GM12878 (cell line): ENCODE results near the gene TTLL4. TPM values are rescaled to one million over a fixed set of nuclear protein-coding genes. Genes with fewer than 3 reads are reported as not detected.

Experiments
- ATAC-seq: fragments of 200-7000 bp; cut with Tn5 transposase; 3 replicates; pipeline ENCODE4 v1.9.1; 2020; ENCODE audit warnings: mild to moderate bottlenecking, moderate library complexity
- BruUV-seq: library from RNA; stranded (reverse); fragments of 400-500 nt; replicated peaks from 2 replicates; lab custom pipeline; 2021; lab: Mats Ljungman, UMichigan
- CTCF ChIA-PET: fragments of 300-600 bp; sonication (Branson Sonifier 250); formaldehyde crosslinking; extraction: SDS; loops from one replicate; lab custom pipeline; 2021; ENCODE audit warnings: inconsistent platforms; lab: Yijun Ruan, JAX
- POLR2A ChIA-PET: fragments of 350-600 bp; formaldehyde crosslinking; extraction: SDS; loops from one replicate; lab custom pipeline; 2021; ENCODE audit warnings: inconsistent platforms; lab: Charles Lee
- RAD21 ChIA-PET: fragments of 300-600 bp; sonication (Branson Sonifier 250); formaldehyde crosslinking; loops from one replicate; lab custom pipeline; 2023; ENCODE audit warnings: antibody characterized with exemption; ENCODE audit not compliant: unreplicated experiment; lab: Charles Lee
- SMC1A ChIA-PET: fragments of 300-600 bp; sonication (Branson Sonifier 250); formaldehyde crosslinking; loops from one replicate; lab custom pipeline; 2023; ENCODE audit not compliant: unreplicated experiment, uncharacterized antibody; lab: Charles Lee
- DNase-seq: peaks from one replicate; pipeline ENCODE4 v3.0.0-alpha.2; 2011; ENCODE audit warnings: low read depth, low spot score
- FAIRE-seq: peaks from 3 replicates; lab custom pipeline; 2011; peaks lifted over from hg19 to GRCh38; lab: Jason Lieb, UNC
- H2AFZ ChIP-seq: 2 replicates; pipeline ENCODE4 v1.6.0; 2011; ENCODE audit warnings: low read depth, low read length, control low read depth; ENCODE audit not compliant: control insufficient read depth
- H3K27ac ChIP-seq: 2 replicates; pipeline ENCODE4 v1.5.1; 2011; ENCODE audit warnings: control low read depth; ENCODE audit not compliant: control insufficient read depth, insufficient read depth
- H3K27me3 ChIP-seq, 2 experiments: replicated peaks in 1 of 2; 2 replicates each; pipeline versions ENCODE4 v1.6.0 to v1.6.1; 2011; ENCODE audit warnings: low read length in 1 of 2; ENCODE audit not compliant: control insufficient read depth in 2 of 2, insufficient read depth in 2 of 2
- H3K36me3 ChIP-seq, 2 experiments: 2 replicates each; pipeline ENCODE4 v1.5.1; 2011; ENCODE audit warnings: low read length in 1 of 2; ENCODE audit not compliant: control insufficient read depth in 2 of 2, insufficient read depth in 2 of 2
- H3K4me1 ChIP-seq: 2 replicates; pipeline ENCODE4 v1.6.1; 2011; ENCODE audit warnings: mild to moderate bottlenecking, low read length, moderate library complexity, mixed read lengths; ENCODE audit not compliant: control insufficient read depth, insufficient read depth
- H3K4me2 ChIP-seq: 2 replicates; pipeline ENCODE4 v1.6.0; 2011; ENCODE audit warnings: control low read depth; ENCODE audit not compliant: control insufficient read depth, insufficient read depth
- H3K4me3 ChIP-seq: fragments of 200-600 bp; sonication (generic); 2 replicates; pipeline ENCODE4 v1.5.1; 2016
- H3K79me2 ChIP-seq: 2 replicates; pipeline ENCODE4 v1.6.0; 2011; ENCODE audit warnings: low read length; ENCODE audit not compliant: control insufficient read depth, insufficient read depth
- H3K9ac ChIP-seq: 2 replicates; pipeline ENCODE4 v1.8.0; 2011; ENCODE audit warnings: low read length, control low read depth, mixed read lengths; ENCODE audit not compliant: control insufficient read depth, insufficient read depth
- H3K9me3 ChIP-seq: replicated peaks from 3 replicates; pipeline ENCODE4 v1.5.1; 2011; ENCODE audit warnings: mild to moderate bottlenecking, low read length; ENCODE audit not compliant: control insufficient read depth, insufficient read depth
- H4K20me1 ChIP-seq: 2 replicates; pipeline ENCODE4 v1.6.0; 2011; ENCODE audit not compliant: control insufficient read depth, insufficient read depth
- FOS ChIP-seq: IDR thresholded peaks from 3 replicates; pipeline ENCODE4 v1.6.1; 2011; ENCODE audit warnings: borderline replicate concordance; ENCODE audit not compliant: insufficient read length; ENCODE audit errors: extremely low read depth
- POLR2AphosphoS5 ChIP-seq: IDR thresholded peaks from 2 replicates; pipeline ENCODE4 v1.6.1; 2011; ENCODE audit warnings: mild to moderate bottlenecking, low read length, inconsistent platforms
- WGBS: methylation state at CpG from one replicate; pipeline ENCODE4 v1.1.6; 2016; ENCODE audit warnings: low lambda C conversion rate; ENCODE audit not compliant: insufficient replicate concordance, insufficient coverage; ENCODE audit errors: missing lambda C conversion rate; 5-methylcytosine and 5-hydroxymethylcytosine counted together
- in situ Hi-C: fragments of 300-500 bp; cut with MboI; formaldehyde crosslinking; loops from 9 replicates; pipeline ENCODE4 v1.14.3; 2018; ENCODE audit warnings: mixed read lengths
- intact Hi-C: fragments of 100-400 bp; cut with micrococcal nuclease; formaldehyde crosslinking; loops from one replicate; pipeline ENCODE4 v1.14.2; 2022; ENCODE audit not compliant: unreplicated experiment
- polyA plus RNA-seq, 11 experiments: library from polyadenylated mRNA; depleted of rRNA in 4 of 11; unstranded in 6 of 11; stranded (reverse) in 5 of 11; fragments of >200 nt; fragmentation: Nextera tagmentation in 4 of 11; fragmentation: Illumina TruSeq in 1 of 11; extraction: Ambion mirVana in 4 of 11; extraction: Trizol in 1 of 11; gene quantifications; 1 replicate in 1 of 11; 2 replicates in 10 of 11; pipeline versions ENCODE4 v1.2.1 to v1.2.3, GENCODE V29; 2011 to 2016; ENCODE audit warnings: inconsistent platforms in 2 of 11, missing spikeins in 2 of 11, low read depth in 1 of 11
- total RNA-seq, 4 experiments: library from RNA; depleted of rRNA in 3 of 4; stranded (reverse); fragments of >200 nt in 3 of 4; fragmentation: Illumina TruSeq in 1 of 4; extraction: Trizol in 1 of 4; gene quantifications; 2 replicates each; pipeline versions ENCODE4 v1.2.1 to v1.2.3, GENCODE V29; 2013 to 2021
- TF ChIP-seq, protein P1 (sequence below): fragments of 450-650 bp; IDR thresholded peaks from 2 replicates; pipeline ENCODE4 v1.6.1; 2016; ENCODE audit warnings: mild to moderate bottlenecking
- TF ChIP-seq, protein P2 (sequence below): fragments of 450-650 bp; IDR thresholded peaks from 2 replicates; pipeline ENCODE4 v1.6.1; 2016; ENCODE audit warnings: mild to moderate bottlenecking

TTLL4 gene
- total and polyA plus RNA-seq, 10 of the 15 experiments (the other 5 are each of a cell fraction or from before 2014, with no cell fraction given), result 16.6 to 63.1 (median 32.9) TPM

DNA sequence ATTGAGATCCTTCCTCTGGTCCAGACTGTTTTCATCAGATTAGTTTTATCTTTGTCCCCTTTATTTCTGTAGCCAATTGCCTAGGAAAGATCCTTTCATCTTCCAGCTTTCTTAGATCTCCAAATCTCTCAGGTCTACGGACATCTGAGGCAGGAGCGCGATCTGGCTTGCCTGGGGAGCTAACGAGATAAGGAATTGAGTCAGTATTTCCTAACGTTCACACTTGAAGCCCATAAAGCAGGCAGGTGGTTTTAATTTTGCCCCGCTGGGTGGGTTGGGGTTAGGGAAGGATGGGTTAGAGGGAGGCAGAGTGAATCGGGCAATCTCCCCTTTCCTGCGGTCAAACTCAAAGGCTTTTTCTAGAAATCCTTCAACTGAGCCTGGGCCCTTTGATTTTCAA lies 727 bp upstream of the TTLL4 start (continued):
- TF ChIP-seq FOS, result no peak
- TF ChIP-seq, protein P1, sequence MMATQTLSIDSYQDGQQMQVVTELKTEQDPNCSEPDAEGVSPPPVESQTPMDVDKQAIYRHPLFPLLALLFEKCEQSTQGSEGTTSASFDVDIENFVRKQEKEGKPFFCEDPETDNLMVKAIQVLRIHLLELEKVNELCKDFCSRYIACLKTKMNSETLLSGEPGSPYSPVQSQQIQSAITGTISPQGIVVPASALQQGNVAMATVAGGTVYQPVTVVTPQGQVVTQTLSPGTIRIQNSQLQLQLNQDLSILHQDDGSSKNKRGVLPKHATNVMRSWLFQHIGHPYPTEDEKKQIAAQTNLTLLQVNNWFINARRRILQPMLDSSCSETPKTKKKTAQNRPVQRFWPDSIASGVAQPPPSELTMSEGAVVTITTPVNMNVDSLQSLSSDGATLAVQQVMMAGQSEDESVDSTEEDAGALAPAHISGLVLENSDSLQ, result no peak

GRCh38 chr2:218710334-218710686 lies 325 bp upstream of the TTLL4 start:
- no peak for FAIRE-seq
- Histone ChIP-seq H3K4me1 (peaks cover 7% of the 10 kb centered on the region), H3K27ac (no peak overlapping the region), H3K4me3 (no peak overlapping the region), H3K9ac (no peak overlapping the region), H3K79me2 (peaks cover 37% of the 10 kb centered on the region), H3K36me3 (0 out of 4 replicates have a peak, but pooled peaks cover 0 to 2% of the 10 kb centered on the region in 2 experiments), H3K27me3 (no peaks in the 10 kb centered on the region), H4K20me1 (no peaks in the 10 kb centered on the region), H3K4me2 (0 out of 2 replicates have a peak overlapping the region, but pooled peaks have one; percentile 20), H3K9me3 (no peaks in the 10 kb centered on the region), H2AFZ (peak overlapping the region; percentile 80)
- RAD21 ChIA-PET, result interaction anchor here (0.6 to 1.4 kb wide), 6 partner anchors 12 to 494 kb away, joined by 3 to 12 read pairs (median 4); partner anchors contain the start of genes BCS1L and ZNF142
- intact Hi-C loops, result loop anchor here (1.0 kb wide), 2 partner anchors 52 to 137 kb away; no protein-coding TSS in a partner anchor
- DNase-seq, result no peak
- ATAC-seq, result no peak
- BruUV-seq, result no TSS peak
- POLR2A ChIA-PET, result interaction anchor here (1.0 to 1.5 kb wide), 3 partner anchors 40 to 170 kb away, joined by 4 read pairs; partner anchors contain the start of genes BCS1L, WNT10A and ZNF142
- 66% methylated on average over 14 of the region's 14 CpGs for WGBS
- TF ChIP-seq, protein P2, sequence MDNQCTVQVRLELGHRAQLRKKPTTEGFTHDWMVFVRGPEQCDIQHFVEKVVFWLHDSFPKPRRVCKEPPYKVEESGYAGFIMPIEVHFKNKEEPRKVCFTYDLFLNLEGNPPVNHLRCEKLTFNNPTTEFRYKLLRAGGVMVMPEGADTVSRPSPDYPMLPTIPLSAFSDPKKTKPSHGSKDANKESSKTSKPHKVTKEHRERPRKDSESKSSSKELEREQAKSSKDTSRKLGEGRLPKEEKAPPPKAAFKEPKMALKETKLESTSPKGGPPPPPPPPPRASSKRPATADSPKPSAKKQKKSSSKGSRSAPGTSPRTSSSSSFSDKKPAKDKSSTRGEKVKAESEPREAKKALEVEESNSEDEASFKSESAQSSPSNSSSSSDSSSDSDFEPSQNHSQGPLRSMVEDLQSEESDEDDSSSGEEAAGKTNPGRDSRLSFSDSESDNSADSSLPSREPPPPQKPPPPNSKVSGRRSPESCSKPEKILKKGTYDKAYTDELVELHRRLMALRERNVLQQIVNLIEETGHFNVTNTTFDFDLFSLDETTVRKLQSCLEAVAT, result 0 out of 2 replicates have a peak, but pooled peaks have one; percentile 18
- TF ChIP-seq POLR2AphosphoS5, result no peak
- SMC1A ChIA-PET, result interaction anchor here (0.7 to 3.7 kb wide), 7 partner anchors 8 to 137 kb away, joined by 3 to 15 read pairs (median 3); partner anchors contain the start of genes BCS1L and ZNF142
- CTCF ChIA-PET, result interaction anchor here (0.6 to 3.7 kb wide), 16 partner anchors 12 to 315 kb away, joined by 3 to 36 read pairs (median 3); partner anchors contain the start of genes BCS1L, RNF25, STK36 and ZNF142
- in situ Hi-C loops, result no loop called here
